GM11168 (cell line): Measurements from ENCODE around the gene KRT78.

Source experiments
- in situ Hi-C: fragments of 300-500 bp; cut with MboI; formaldehyde crosslinking; loops from one replicate; pipeline ENCODE4 v1.12.0; 2022; ENCODE audit warnings: low sequenced_read_pairs; ENCODE audit not compliant: unreplicated experiment

KRT78 gene

DNA sequence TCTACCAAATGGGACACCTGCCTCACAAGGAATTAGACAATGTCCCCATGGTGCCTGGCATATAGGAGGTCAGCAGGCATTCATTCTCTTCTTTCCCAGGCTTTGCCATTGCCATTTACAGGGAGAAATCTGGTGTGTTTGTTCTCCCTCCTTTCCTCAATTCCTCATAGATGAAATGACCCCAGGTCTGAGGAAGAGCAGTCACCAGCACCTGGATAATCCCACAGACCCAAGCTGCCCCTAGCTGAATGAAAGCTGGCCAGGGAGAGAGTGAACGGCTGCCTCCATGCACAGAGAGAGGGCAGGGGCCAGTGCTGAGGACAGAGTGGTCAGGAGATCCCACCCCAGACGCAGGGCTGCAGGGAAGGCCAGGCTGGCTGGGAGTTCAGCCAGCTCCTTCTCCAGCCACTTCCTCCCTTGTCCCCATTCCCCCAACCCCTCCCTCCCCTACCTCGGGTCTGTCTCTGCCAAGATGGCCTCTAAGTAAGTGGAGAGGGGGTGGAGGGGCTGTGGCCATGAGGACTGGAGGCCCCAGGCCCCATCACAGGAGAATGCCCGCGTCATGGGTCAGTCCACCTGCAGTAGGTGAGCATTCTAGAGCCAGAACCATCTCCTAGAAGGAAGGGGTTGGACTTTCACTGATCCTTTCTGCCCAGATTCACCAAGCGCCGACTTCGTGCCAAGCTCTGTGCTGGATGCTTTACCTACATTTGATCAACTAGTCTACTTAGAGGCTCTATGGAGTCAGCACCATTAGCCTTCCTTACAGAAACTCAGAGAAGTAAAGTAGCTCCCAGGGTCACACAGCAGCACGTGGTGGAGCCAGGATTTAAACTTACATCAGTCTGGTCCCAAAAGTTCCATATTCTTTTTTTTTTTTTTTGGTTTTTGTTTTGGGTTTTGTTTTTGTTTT lies 32.9 kb downstream of the KRT78 start:
- in situ Hi-C loops = no loop called here

DNA sequence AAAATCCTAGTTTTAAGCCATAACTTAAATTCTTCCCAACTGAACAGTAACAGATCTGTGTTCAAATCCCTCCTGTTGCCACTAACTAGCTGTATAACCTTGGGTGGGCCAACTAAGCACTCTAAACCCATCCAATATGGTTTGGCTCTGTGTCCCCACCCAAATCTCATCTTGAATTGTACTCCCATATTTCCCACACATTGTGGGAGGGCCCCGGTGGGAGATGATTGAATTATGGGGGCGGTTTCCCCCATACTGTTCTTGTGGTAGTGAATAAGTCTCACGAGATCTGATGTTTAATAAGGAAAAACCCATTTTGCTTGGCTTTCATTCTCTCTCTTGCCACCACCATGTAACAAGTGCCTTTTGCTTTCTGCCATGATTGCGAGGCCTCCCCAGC lies 33.6 kb downstream of the KRT78 start:
- in situ Hi-C loops = no loop called here

GRCh38 chr12:52814710-52815155 lies 34.1 kb downstream of the KRT78 start:
- in situ Hi-C loops = no loop called here

- in situ Hi-C loops = no loop called here
These were observed 34.7 kb downstream of the KRT78 start, which contains the start of gene KRT4 for GRCh38 chr12:52813885-52814709. TSS of gene KRT4 (minus strand) at chr12:52814116. CDS start at chr12:52814058, 58 bp downstream.

- in situ Hi-C loops = no loop called here
These were observed 35.5 kb downstream of the KRT78 start for GRCh38 chr12:52813203-52813819.

GRCh38 chr12:52812749-52813148 lies 36.0 kb downstream of the KRT78 start:
- in situ Hi-C loops = no loop called here

GRCh38 chr12:52812073-52812400 lies 36.8 kb downstream of the KRT78 start:
- in situ Hi-C loops = no loop called here

- in situ Hi-C loops = no loop called here
These were observed 37.4 kb downstream of the KRT78 start for GRCh38 chr12:52811191-52812072.

DNA sequence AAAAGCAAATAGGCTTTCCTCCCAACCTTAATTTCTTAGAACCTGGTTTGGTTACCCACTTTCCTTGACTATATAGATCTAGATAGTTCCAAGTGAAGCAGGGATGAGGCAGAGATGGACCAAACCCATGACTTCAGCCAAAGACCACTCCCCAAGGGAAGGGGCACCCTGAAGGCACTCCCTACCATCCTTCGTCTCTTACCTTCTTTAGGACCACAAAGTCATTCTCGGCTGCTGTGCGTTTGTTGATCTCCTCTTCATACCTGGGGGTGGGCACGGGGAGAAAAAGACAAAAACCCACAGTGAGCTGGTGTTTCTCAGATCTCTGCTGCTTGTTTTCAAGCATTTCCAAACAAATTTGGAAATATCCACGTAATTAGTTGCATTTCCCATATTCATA lies 38.2 kb downstream of the KRT78 start:
- in situ Hi-C loops = no loop called here

GRCh38 chr12:52809166-52809565 lies 39.6 kb downstream of the KRT78 start:
- in situ Hi-C loops = no loop called here

- in situ Hi-C loops = no loop called here
These were observed 40.1 kb downstream of the KRT78 start for GRCh38 chr12:52808573-52809160.

DNA sequence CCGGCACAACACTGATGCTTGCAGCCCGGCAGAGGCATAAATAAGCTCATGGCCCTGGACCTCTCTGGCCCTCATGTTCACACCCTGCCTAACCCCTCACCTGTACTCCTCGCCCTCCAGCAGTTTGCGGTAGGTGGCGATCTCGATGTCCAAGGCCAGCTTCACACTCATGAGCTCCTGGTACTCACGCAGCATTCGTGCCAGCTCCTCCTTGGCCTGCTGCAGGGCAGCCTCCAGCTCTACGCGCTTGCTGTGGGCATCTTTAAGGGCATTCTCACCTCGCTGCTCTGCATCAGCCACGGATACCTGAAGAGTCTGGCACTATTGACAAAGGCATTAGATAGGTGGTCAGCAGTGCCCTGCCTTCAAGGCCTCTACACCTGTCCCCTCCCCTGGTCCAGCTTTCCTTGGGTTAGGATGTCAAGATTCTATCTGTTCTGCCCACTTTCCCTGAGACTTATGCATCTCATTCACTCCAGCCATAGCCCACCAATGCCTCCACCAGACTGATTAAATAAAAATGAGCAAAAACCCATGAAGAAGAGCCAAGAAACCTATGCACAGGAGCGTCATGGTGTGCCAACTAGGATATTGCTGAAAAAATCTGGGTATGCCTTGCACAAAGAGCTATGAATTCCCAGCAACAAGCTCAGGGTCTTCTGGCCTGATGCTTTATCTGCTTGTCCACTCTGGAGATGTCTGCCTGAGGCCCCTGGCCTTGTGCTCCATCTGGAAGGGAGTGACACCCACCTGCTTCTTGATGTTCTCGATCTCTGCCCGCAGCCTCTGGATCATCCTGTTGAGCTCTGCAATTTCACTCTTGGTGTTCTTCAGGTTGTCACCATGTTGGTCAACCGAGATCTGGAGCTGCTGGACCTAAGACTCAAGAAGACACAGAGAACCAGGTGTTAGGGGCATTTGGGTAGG lies 41.0 kb downstream of the KRT78 start:
- in situ Hi-C loops = no loop called here

- in situ Hi-C loops = no loop called here
These were observed 41.8 kb downstream of the KRT78 start for GRCh38 chr12:52806821-52807543.

GRCh38 chr12:52806169-52806811 lies 42.5 kb downstream of the KRT78 start:
- in situ Hi-C loops = no loop called here

GRCh38 chr12:52805739-52806138 lies 43.1 kb downstream of the KRT78 start:
- in situ Hi-C loops = no loop called here

DNA sequence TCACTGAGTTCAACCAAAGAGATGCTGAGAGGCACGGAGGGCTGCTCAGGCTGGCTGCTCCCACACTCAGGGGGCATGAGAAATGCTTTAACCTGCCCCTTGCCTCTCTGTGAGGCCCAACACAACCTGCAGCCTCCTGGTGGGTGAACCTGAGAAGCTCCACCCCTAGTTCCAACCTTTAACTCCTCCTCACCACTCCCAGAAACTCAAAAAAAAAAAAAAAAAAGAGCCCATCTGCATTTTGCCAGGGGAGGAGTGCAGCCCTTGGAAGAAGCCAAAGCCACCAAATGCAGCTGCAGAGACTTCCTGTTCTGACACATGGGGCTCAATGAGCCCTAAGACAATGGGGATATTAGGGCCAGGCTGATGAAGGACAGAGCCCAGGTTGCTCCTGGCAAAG lies 43.8 kb downstream of the KRT78 start:
- in situ Hi-C loops = no loop called here

GRCh38 chr12:52802442-52802841 lies 46.4 kb downstream of the KRT78 start:
- in situ Hi-C loops = no loop called here
